HCT116 (cell line): ENCODE data around the gene LMBR1. TPM values are rescaled to one million over a fixed set of nuclear protein-coding genes. Genes with fewer than 3 reads are reported as not detected.

Experiments used
- ATAC-seq: fragments of 200-7000 bp; cut with Tn5 transposase; 2 replicates; pipeline ENCODE4 v1.9.1; 2020; ENCODE audit warnings: mild to moderate bottlenecking, moderate library complexity
- BruUV-seq: library from RNA; stranded (reverse); fragments of 400-500 nt; replicated peaks from 2 replicates; lab custom pipeline; 2021; lab: Mats Ljungman, UMichigan
- CTCF ChIA-PET: fragments of 300-600 bp; sonication (Branson Sonifier 250); formaldehyde crosslinking; loops from one replicate; lab custom pipeline; 2021; ENCODE audit warnings: antibody characterized with exemption; lab: Charles Lee
- POLR2A ChIA-PET: fragments of 300-600, 350-600 bp; sonication (Branson Sonifier 250); formaldehyde crosslinking; loops from one replicate; lab custom pipeline; 2021; ENCODE audit warnings: antibody characterized with exemption; lab: Charles Lee
- RAD21 ChIA-PET, 2 experiments: fragments of 300-600 bp; sonication (Branson Sonifier 250); formaldehyde crosslinking; loops; one replicate each; lab custom pipeline; 2023; ENCODE audit warnings: low total read pairs in 2 of 2; ENCODE audit not compliant: uncharacterized antibody in 2 of 2, unreplicated experiment in 2 of 2, low non-redundant PET in 1 of 2; lab: Charles Lee
- DNase-seq: peaks from one replicate; pipeline ENCODE4 v3.0.0-alpha.2; 2010; ENCODE audit warnings: low read depth, low spot score
- H2AFZ ChIP-seq: fragments of 200-600 bp; shearing (Covaris generic), sonication (generic); 2 replicates; pipeline ENCODE4 v1.6.1; 2017; ENCODE audit warnings: low read depth, mixed run types, mixed read lengths, antibody characterized with exemption, low read length; ENCODE audit not compliant: poor library complexity, severe bottlenecking
- H3K27ac ChIP-seq: 2 replicates; pipeline ENCODE4 v1.5.1; 2012; ENCODE audit warnings: low read depth, low read length
- H3K27me3 ChIP-seq: fragments of 200-600 bp; sonication (generic); 2 replicates; pipeline ENCODE4 v1.6.1; 2016; ENCODE audit warnings: mixed run types, low read length, mixed read lengths; ENCODE audit not compliant: insufficient read depth
- H3K36me3 ChIP-seq, 2 experiments: fragments of 200-500 bp in 1 of 2; fragments of 200-600 bp in 1 of 2; sonication (Bioruptor generic) in 1 of 2; sonication (generic) in 1 of 2; 2 replicates each; pipeline versions ENCODE4 v1.5.1 to v1.6.1; 2014 to 2016; ENCODE audit warnings: low read length in 2 of 2, inconsistent platforms in 1 of 2, mixed read lengths in 1 of 2, mixed run types in 1 of 2; ENCODE audit not compliant: insufficient read depth in 2 of 2, control insufficient read depth in 1 of 2
- H3K4me1 ChIP-seq, 2 experiments: fragments of 200-600 bp in 1 of 2; sonication (generic) in 1 of 2; 2 replicates each; pipeline versions ENCODE4 v1.5.1 to v1.6.1; 2012 to 2017; ENCODE audit warnings: low read length in 2 of 2, inconsistent platforms in 1 of 2, mild to moderate bottlenecking in 1 of 2, mixed read lengths in 1 of 2, mixed run types in 1 of 2, moderate library complexity in 1 of 2; ENCODE audit not compliant: insufficient read depth in 2 of 2, control insufficient read depth in 1 of 2
- H3K4me2 ChIP-seq: fragments of 200-600 bp; sonication (generic); 2 replicates; pipeline ENCODE4 v1.6.1; 2017; ENCODE audit warnings: mixed run types, low read length, mixed read lengths
- H3K4me3 ChIP-seq, 2 experiments: fragments of 200-600 bp in 1 of 2; sonication (generic) in 1 of 2; replicated peaks in 1 of 2; 2 replicates each; pipeline ENCODE4 v1.5.1; 2011 to 2016; ENCODE audit warnings: low read length in 2 of 2, control low read depth in 1 of 2, low read depth in 1 of 2, mild to moderate bottlenecking in 1 of 2, mixed read lengths in 1 of 2, mixed run types in 1 of 2
- H3K79me2 ChIP-seq: fragments of 200-600 bp; sonication (generic); 2 replicates; pipeline ENCODE4 v1.6.1; 2017; ENCODE audit warnings: mild to moderate bottlenecking, mixed run types, low read length, moderate library complexity, mixed read lengths; ENCODE audit not compliant: insufficient read depth
- H3K9ac ChIP-seq: fragments of 200-600 bp; sonication (generic); 2 replicates; pipeline ENCODE4 v1.6.1; 2016; ENCODE audit warnings: low read length, mixed read lengths
- H3K9me2 ChIP-seq: fragments of 200-600 bp; sonication (generic), shearing (Covaris generic); 2 replicates; pipeline ENCODE4 v1.6.1; 2017; ENCODE audit warnings: mixed run types, mild to moderate bottlenecking, moderate library complexity; ENCODE audit not compliant: insufficient read depth
- H3K9me3 ChIP-seq, 2 experiments: fragments of 200-500 bp in 1 of 2; fragments of 200-600 bp in 1 of 2; sonication (Bioruptor generic) in 1 of 2; sonication (generic) in 1 of 2; 2 replicates each; pipeline ENCODE4 v1.6.1; 2014 to 2017; ENCODE audit warnings: low read length in 2 of 2, mixed read lengths in 2 of 2, inconsistent platforms in 1 of 2, low read depth in 1 of 2, mild to moderate bottlenecking in 1 of 2, mixed run types in 1 of 2, moderate library complexity in 1 of 2; ENCODE audit not compliant: control insufficient read depth in 1 of 2, insufficient read depth in 1 of 2
- H4K20me1 ChIP-seq: fragments of 200-600 bp; sonication (generic), shearing (Covaris generic); 2 replicates; pipeline ENCODE4 v1.6.1; 2017; ENCODE audit warnings: mixed run types, mild to moderate bottlenecking, moderate library complexity; ENCODE audit not compliant: insufficient read depth
- CTCF ChIP-seq, 3 experiments: fragments of 200-600 bp in 1 of 3; sonication (generic) in 1 of 3; IDR thresholded peaks in 2 of 3; conservative IDR thresholded peaks in 1 of 3; 2 replicates each; pipeline ENCODE4 v1.5.1; 2012 to 2017; ENCODE audit warnings: low read depth in 2 of 3, low read length in 2 of 3, antibody characterized with exemption in 1 of 3, borderline replicate concordance in 1 of 3, control low read depth in 1 of 3, mild to moderate bottlenecking in 1 of 3, mixed read lengths in 1 of 3, mixed run types in 1 of 3, moderate library complexity in 1 of 3; ENCODE audit not compliant: insufficient read depth in 1 of 3
- EGR1 ChIP-seq: IDR thresholded peaks from 2 replicates; pipeline ENCODE4 v1.6.1; 2012; ENCODE audit warnings: low read depth
- RAD21 ChIP-seq: IDR thresholded peaks from 2 replicates; pipeline ENCODE4 v1.6.1; 2012; ENCODE audit warnings: low read depth, mild to moderate bottlenecking
- SIN3A ChIP-seq: IDR thresholded peaks from 2 replicates; pipeline ENCODE4 v1.6.1; 2012; ENCODE audit warnings: low read depth
- intact Hi-C: fragments of 100-400 bp; cut with micrococcal nuclease; formaldehyde crosslinking; loops from 2 replicates; pipeline ENCODE4 v1.10.0; 2022
- total RNA-seq: library from RNA; stranded (reverse); gene quantifications from one replicate; pipeline ENCODE4 v1.2.1, GENCODE V29; 2021; ENCODE audit not compliant: unreplicated experiment

LMBR1 gene
- total RNA-seq, 1 experiment from 2014 or later: 84.0 TPM

GRCh38 chr7:156816943-156817572 is 75.9 kb downstream of the LMBR1 start:
- intact Hi-C loops: loop anchor here (1.0 to 2.0 kb wide), 2 partner anchors 166 to 1020 kb away; no protein-coding TSS in a partner anchor
- CTCF ChIA-PET: interaction anchor here (1.6 kb wide), 3 partner anchors 9 to 53 kb away, joined by 4 to 6 read pairs (median 5); no protein-coding TSS in a partner anchor

More at GRCh38 chr7:156816943-156817572, 75.9 kb downstream of the LMBR1 start:
- H3K4me2 ChIP-seq: no peak overlapping the region
- H3K27ac ChIP-seq: no peak overlapping the region
- no peak overlapping the region for H3K4me3 ChIP-seq
- no peaks in the 10 kb centered on the region for H3K9me3 ChIP-seq
- ATAC-seq (peak; percentile 74), DNase-seq (no peak)
- no peaks in the 10 kb centered on the region for H3K27me3 ChIP-seq
- H4K20me1 ChIP-seq: no peaks in the 10 kb centered on the region
- BruUV-seq: no TSS peak
- RAD21 ChIA-PET: no interaction called here
- peaks cover 0 to 10% of the 10 kb centered on the region in 2 experiments; a peak in 2 of 4 replicates for H3K36me3 ChIP-seq
- H3K79me2 ChIP-seq: peaks cover 15% of the 10 kb centered on the region; the same call in 1 of the 2 replicates
- no peaks in the 10 kb centered on the region for H3K4me1 ChIP-seq
- H2AFZ ChIP-seq: no peak overlapping the region
- H3K9ac ChIP-seq: no peak overlapping the region
- POLR2A ChIA-PET: no interaction called here
- H3K9me2 ChIP-seq: no peaks in the 10 kb centered on the region
- no peak for TF ChIP-seq EGR1
- peak; percentile 23 to 62 (median 51); a peak in 4 of 6 replicates for TF ChIP-seq CTCF (IDR thresholded peaks at IDR 0.05 in 2 of 3, conservative IDR thresholded peaks at IDR 0.05 in 1 of 3; ENCODE audit: borderline replicate concordance in 1 of 3, insufficient read depth in 1 of 3, low read depth in 2 of 3, low read length in 2 of 3)
- TF ChIP-seq SIN3A: no peak
- TF ChIP-seq RAD21: peak; percentile 75
